ENCODE results near the gene DPEP2NB.

GRCh38 chr16:68035227-68035626 is 19.5 kb upstream of the DPEP2NB start:
- TF ChIP-seq, protein P1, sequence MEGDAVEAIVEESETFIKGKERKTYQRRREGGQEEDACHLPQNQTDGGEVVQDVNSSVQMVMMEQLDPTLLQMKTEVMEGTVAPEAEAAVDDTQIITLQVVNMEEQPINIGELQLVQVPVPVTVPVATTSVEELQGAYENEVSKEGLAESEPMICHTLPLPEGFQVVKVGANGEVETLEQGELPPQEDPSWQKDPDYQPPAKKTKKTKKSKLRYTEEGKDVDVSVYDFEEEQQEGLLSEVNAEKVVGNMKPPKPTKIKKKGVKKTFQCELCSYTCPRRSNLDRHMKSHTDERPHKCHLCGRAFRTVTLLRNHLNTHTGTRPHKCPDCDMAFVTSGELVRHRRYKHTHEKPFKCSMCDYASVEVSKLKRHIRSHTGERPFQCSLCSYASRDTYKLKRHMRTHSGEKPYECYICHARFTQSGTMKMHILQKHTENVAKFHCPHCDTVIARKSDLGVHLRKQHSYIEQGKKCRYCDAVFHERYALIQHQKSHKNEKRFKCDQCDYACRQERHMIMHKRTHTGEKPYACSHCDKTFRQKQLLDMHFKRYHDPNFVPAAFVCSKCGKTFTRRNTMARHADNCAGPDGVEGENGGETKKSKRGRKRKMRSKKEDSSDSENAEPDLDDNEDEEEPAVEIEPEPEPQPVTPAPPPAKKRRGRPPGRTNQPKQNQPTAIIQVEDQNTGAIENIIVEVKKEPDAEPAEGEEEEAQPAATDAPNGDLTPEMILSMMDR (IDR thresholded peaks at IDR 0.05 in 2 of 3, conservative IDR thresholded peaks at IDR 0.05 in 1 of 3; ENCODE audit: borderline replicate concordance in 1 of 3, insufficient read depth in 1 of 3, low read depth in 2 of 3, low read length in 2 of 3): no peak
- TF ChIP-seq EZH2phosphoT487 (IDR thresholded peaks at IDR 0.05; ENCODE audit: borderline replicate concordance) (no peak), POLR2AphosphoS5 (IDR thresholded peaks at IDR 0.05; ENCODE audit: low read depth, low read length) (no peak), EZH2 (IDR thresholded peaks at IDR 0.05) (no peak), RAD21 (IDR thresholded peaks at IDR 0.05; ENCODE audit: low read depth) (no peak), SRF (IDR thresholded peaks at IDR 0.05; ENCODE audit: low read depth) (no peak), POLR2A (IDR thresholded peaks at IDR 0.05; ENCODE audit: borderline replicate concordance, extremely low read depth, insufficient read depth, insufficient read length) (no peak), CBX3 (IDR thresholded peaks at IDR 0.05; ENCODE audit: low read depth) (no peak), ZFX (IDR thresholded peaks at IDR 0.05) (no peak)
- TF ChIP-seq, protein P2, sequence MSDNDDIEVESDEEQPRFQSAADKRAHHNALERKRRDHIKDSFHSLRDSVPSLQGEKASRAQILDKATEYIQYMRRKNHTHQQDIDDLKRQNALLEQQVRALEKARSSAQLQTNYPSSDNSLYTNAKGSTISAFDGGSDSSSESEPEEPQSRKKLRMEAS (IDR thresholded peaks at IDR 0.05): no peak

All from HCT116 (cell line).